GM11168 (cell line): ENCODE data around the gene ARPC2.

Experiments
- in situ Hi-C: fragments of 300-500 bp; cut with MboI; formaldehyde crosslinking; loops from one replicate; pipeline ENCODE4 v1.12.0; 2022; ENCODE audit warnings: low sequenced_read_pairs; ENCODE audit not compliant: unreplicated experiment

ARPC2 gene

GRCh38 chr2:218252509-218253231, 35.7 kb downstream of the ARPC2 start:
- in situ Hi-C loops, result no loop called here

GRCh38 chr2:218253232-218253625, 36.2 kb downstream of the ARPC2 start:
- in situ Hi-C loops, result no loop called here

DNA sequence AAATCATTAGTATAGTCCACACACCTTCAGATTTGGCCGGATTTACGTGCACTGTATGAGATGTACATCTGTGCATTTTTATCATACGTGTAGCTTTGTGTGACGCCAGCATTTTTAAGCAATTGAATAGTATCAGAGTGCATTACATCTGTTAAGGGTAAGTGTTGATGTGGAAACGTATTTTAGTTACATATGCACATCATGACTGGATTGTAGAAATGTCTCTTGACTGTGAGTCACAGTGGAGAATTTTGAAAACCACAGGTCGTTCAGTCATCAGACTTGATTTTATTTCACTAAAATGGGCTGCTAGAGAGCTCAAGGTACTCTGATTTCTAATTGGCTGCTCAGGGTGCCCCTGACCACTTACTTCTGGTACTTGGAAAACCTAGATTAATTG, 38.5 kb downstream of the ARPC2 start:
- in situ Hi-C loops, result no loop called here

DNA sequence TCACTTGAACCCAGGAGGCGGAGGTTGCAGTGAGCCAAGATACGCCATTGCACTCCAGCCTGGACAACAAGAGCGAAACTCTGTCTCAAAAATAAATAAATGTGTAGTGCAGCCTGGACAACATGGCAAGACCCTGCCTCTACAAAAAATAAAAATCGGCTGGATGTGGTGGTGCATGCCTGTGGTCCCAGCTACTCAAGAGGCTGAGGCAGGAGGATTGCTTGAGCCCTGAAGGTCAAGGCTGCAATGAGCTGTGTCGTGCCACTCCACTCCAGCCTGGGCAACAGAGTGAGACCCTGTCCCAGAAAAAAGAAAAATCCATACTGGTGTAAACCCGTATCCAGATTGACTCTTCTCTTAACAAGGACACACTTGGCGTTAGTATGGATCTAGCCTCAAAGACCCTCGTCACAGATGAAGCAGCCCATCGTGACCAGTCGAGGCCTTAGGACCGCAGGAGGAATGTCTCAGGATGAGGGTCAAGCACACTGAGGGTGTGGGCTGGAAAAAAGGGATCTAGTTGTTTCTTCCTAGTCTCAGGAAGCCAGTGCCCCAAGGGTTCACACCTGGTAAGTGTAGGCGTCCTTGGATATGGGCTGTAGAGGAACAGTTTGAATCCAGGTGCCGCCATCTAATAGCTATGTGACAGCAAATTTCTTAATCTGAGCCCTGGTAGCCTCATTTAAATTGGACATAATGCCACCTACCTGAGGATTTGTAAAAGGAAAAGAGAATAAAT, 39.8 kb downstream of the ARPC2 start:
- in situ Hi-C loops, result no loop called here

- in situ Hi-C loops, result no loop called here
These were observed 40.5 kb downstream of the ARPC2 start for GRCh38 chr2:218257390-218257981.

DNA sequence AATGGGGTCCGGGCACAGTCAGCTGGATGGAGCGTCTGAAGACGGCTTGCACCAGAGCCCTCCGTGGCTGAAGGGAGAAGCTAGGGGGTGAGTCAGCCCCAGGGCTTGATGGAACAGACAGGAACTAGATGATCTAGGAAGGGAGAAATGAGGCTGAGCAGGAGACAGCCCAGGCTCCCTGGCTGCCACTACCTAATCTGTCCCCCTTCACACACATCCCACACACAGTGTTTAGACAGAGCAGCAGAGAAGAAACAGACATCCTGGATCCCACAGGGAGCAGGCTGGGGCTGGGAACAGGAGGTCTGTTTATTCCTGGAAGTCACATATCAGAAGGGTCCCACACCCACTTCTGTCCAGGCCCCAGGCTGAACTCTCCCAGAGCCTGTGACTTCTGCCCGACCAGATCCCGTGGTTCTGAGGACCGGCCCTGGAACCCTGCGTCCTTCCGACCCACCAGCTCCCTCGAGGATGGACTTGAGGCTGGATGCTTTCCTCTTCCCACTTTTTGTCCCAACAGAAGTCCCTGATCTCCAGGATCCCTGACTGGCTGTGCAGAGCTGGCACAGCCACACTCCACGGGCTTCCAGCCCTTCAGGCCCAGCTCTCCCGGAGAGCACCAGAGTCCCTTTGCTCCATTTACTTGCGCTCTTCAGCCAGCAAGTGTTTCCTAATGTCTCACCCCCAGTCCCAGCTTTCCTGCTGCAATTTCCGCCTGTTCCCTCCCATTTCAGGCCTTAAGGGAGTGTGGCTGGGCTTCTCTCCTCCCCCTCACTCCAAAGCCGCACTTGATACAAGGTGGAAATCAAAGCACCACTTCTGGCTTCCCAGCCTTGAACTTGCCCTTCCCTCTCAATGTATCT, 42.3 kb downstream of the ARPC2 start:
- in situ Hi-C loops, result no loop called here

GRCh38 chr2:218260166-218260565, 43.2 kb downstream of the ARPC2 start:
- in situ Hi-C loops, result no loop called here

GRCh38 chr2:218260742-218261422, 43.9 kb downstream of the ARPC2 start, which contains the start of gene GPBAR1:
Gene GPBAR1 (plus strand): TSS chr2:218261015. CDS start chr2:218262725, 1,710 bp downstream.
- in situ Hi-C loops, result no loop called here

DNA sequence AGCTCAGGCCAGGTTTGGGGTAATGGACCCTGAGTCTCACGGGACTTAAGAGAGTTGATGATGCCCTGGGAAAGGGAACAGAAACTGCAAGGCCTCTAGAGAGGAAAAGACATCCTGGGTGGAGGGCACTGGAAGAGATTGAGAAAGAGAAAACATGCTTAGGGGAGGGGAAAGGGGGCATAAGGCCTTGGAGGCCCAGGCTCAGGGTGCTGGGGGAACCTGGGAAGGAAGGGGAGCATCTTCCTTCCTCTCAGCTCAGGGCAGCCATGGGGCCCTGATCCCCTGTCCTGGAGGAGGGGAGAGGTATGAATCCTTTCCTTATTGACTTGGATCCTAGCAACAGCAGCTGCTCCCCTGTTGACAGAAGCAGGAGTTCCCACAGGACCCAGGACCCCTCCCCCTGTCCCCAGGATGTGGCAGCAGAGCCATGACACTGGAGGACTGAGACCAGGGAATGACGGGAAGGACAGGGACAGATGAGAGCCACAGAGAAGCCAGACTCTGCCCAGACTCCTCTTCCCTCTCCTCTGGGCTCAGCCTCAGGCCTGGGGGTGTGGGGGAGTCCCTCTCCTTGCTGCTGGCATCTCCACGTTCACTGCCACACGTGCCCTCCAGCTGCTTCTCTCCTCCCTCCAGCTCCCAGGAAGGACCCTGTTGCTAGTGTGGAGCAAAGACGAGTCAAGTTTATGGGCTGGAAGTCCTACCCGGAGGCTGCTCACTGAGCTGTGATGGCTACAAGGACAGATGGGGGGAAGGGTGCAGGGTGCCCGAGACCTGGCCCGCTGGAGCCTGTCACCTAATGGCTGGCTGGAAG, 44.6 kb downstream of the ARPC2 start:
- in situ Hi-C loops, result no loop called here

DNA sequence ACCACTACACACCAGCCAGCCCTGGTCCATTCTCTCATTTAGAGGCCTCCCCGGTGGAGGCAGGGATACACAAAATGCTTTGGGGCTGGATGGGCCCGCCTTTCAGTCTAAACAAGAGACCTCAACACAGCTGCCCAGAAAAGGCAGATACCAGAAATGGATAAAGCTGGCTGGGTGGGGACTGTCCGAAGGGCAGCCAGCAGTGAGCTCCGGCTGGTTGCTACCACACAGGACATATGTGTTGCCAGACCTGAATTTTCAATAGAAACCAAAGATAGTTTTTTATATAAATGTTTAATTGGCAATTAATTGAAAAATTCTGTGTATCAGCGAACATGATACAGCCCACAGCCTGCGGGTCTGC, 45.2 kb downstream of the ARPC2 start:
- in situ Hi-C loops, result no loop called here

DNA sequence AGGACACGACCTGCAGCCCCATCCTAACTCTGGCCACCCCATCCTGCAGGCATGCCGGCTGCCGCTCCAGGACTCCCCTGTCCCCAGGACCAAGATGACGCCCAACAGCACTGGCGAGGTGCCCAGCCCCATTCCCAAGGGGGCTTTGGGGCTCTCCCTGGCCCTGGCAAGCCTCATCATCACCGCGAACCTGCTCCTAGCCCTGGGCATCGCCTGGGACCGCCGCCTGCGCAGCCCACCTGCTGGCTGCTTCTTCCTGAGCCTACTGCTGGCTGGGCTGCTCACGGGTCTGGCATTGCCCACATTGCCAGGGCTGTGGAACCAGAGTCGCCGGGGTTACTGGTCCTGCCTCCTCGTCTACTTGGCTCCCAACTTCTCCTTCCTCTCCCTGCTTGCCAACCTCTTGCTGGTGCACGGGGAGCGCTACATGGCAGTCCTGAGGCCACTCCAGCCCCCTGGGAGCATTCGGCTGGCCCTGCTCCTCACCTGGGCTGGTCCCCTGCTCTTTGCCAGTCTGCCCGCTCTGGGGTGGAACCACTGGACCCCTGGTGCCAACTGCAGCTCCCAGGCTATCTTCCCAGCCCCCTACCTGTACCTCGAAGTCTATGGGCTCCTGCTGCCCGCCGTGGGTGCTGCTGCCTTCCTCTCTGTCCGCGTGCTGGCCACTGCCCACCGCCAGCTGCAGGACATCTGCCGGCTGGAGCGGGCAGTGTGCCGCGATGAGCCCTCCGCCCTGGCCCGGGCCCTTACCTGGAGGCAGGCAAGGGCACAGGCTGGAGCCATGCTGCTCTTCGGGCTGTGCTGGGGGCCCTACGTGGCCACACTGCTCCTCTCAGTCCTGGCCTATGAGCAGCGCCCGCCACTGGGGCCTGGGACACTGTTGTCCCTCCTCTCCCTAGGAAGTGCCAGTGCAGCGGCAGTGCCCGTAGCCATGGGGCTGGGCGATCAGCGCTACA, 45.9 kb downstream of the ARPC2 start:
- in situ Hi-C loops, result no loop called here

DNA sequence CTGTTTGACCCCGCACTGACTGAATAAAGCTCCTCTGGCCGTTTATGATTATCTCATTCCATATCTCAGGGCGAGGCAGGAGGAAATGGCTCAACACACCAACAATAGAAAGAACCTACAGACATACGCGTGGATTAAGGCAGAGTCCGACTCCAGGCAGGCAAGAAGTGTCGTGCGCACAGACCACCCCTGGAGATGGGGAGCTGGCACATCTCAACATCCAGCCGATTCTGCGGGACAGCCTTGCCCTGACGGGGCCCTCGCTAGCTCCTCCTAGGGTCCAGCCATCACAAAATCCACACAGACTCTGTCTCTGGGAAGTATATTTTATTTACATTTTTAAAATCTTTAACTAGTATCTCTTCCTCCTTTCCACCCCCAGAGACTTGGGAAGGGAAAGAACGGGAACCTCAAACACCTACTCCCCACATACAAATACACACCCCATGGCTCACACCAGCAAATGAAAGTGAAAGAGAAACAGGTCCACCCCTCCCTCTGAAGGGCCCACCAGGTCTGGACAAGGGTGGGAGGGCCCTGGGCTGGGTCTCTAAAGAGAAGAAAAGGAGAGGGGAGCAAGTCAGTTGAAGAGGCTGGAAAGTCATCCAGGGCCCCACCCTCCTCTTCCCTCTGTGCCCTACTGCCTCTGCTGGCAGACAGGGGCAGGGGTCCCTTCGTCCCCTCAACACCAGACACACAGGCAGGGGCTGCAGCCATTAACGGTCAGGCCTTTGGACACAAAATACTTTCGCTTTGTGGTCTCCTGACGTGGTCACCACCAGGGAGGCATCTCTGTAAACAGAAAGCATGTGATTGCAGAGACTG, 47.0 kb downstream of the ARPC2 start:
- in situ Hi-C loops, result no loop called here

GRCh38 chr2:218264773-218265561, 48.0 kb downstream of the ARPC2 start:
- in situ Hi-C loops, result no loop called here

GRCh38 chr2:218265626-218266025, 48.6 kb downstream of the ARPC2 start:
- in situ Hi-C loops, result no loop called here

GRCh38 chr2:218266316-218266979, 49.5 kb downstream of the ARPC2 start:
- in situ Hi-C loops, result no loop called here

DNA sequence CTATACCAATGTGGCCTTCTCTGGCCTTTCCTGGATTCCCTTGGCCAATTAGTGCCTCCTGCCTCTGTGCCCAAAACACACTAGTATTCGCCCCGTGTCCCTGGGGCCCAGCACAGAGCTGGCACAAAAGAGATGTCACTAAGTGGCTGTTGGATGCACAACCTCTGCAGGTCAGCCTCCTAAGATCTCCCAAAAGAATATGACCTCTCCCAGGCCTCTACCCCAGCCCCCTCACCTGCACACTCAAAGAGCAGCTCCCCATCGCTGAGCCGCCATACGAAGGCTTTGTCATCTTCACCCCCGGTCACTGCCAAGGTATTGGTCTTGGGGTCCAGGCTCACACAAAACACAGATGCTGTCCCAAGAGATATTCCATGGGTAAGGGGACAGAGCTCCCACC, 50.3 kb downstream of the ARPC2 start:
- in situ Hi-C loops, result no loop called here
